ENCODE measurements around the gene PABPC1L2A. TPM values are rescaled to one million over a fixed set of nuclear protein-coding genes. Genes with fewer than 3 reads are reported as not detected.
"Not testable (repeated sequence)": the region's sequence is repeated elsewhere in the genome, so short reads cannot be mapped to it uniquely, and the experiment has no call there.

The PABPC1L2A gene
- total RNA-seq: not detected

- ATAC-seq (ENCODE audit: low read depth); H3K9me3 Mint-ChIP-seq; DNase-seq; H3K4me3 Mint-ChIP-seq; H3K27ac Mint-ChIP-seq; H3K4me1 Mint-ChIP-seq; H3K36me3 Mint-ChIP-seq; POLR2A ChIA-PET: not testable (repeated sequence)
- peaks cover 15% of the 10 kb centered on the region for H3K27me3 Mint-ChIP-seq
Measured at GRCh38 chrX:73079024-73079562, at the start of gene PABPC1L2A. PABPC1L2A (minus strand) TSS chrX:73079512; CDS start chrX:73079386, 126 bp downstream.

GRCh38 chrX:73127700-73128241 is 48.5 kb upstream of the PABPC1L2A start:
- POLR2A ChIA-PET: no interaction called here
- peak overlapping the region; percentile 22 for H3K4me3 Mint-ChIP-seq
- H3K4me1 Mint-ChIP-seq: no peaks in the 10 kb centered on the region
- H3K27me3 Mint-ChIP-seq: peaks cover 2% of the 10 kb centered on the region
- DNase-seq: peak; percentile 13
- H3K27ac Mint-ChIP-seq: no peak overlapping the region
- no peaks in the 10 kb centered on the region for H3K9me3 Mint-ChIP-seq
- H3K36me3 Mint-ChIP-seq: no peaks in the 10 kb centered on the region
- ATAC-seq (ENCODE audit: low read depth): no peak

GRCh38 chrX:73126240-73126639 is 46.9 kb upstream of the PABPC1L2A start:
- POLR2A ChIA-PET: no interaction called here
- H3K27me3 Mint-ChIP-seq: peaks cover 2% of the 10 kb centered on the region
- no peak for DNase-seq
- no peaks in the 10 kb centered on the region for H3K9me3 Mint-ChIP-seq
- no peak overlapping the region for H3K4me3 Mint-ChIP-seq
- no peaks in the 10 kb centered on the region for H3K36me3 Mint-ChIP-seq
- no peaks in the 10 kb centered on the region for H3K4me1 Mint-ChIP-seq
- H3K27ac Mint-ChIP-seq: no peak overlapping the region
- no peak for ATAC-seq (ENCODE audit: low read depth)

- H3K4me3 Mint-ChIP-seq; H3K27me3 Mint-ChIP-seq; ATAC-seq (ENCODE audit: low read depth); H3K27ac Mint-ChIP-seq; DNase-seq; POLR2A ChIA-PET; H3K36me3 Mint-ChIP-seq; H3K9me3 Mint-ChIP-seq; H3K4me1 Mint-ChIP-seq: not testable (repeated sequence)
Measured at GRCh38 chrX:73099505-73099904, 20.2 kb upstream of the PABPC1L2A start.

GRCh38 chrX:73086766-73087165 is 7.5 kb upstream of the PABPC1L2A start:
- H3K4me3 Mint-ChIP-seq; DNase-seq; POLR2A ChIA-PET; H3K36me3 Mint-ChIP-seq; H3K27ac Mint-ChIP-seq; ATAC-seq (ENCODE audit: low read depth); H3K9me3 Mint-ChIP-seq; H3K4me1 Mint-ChIP-seq; H3K27me3 Mint-ChIP-seq: not testable (repeated sequence)

- H3K27ac Mint-ChIP-seq; H3K4me3 Mint-ChIP-seq; DNase-seq; H3K9me3 Mint-ChIP-seq; POLR2A ChIA-PET; ATAC-seq (ENCODE audit: low read depth); H3K36me3 Mint-ChIP-seq; H3K4me1 Mint-ChIP-seq: not testable (repeated sequence)
- peaks cover 15% of the 10 kb centered on the region for H3K27me3 Mint-ChIP-seq
Measured at GRCh38 chrX:73079884-73080283, 572 bp upstream of the PABPC1L2A start.

GRCh38 chrX:73078597-73078996 is 715 bp downstream of the PABPC1L2A start:
- H3K36me3 Mint-ChIP-seq; H3K27ac Mint-ChIP-seq; DNase-seq; POLR2A ChIA-PET; H3K9me3 Mint-ChIP-seq; H3K4me3 Mint-ChIP-seq; ATAC-seq (ENCODE audit: low read depth); H3K4me1 Mint-ChIP-seq: not testable (repeated sequence)
- H3K27me3 Mint-ChIP-seq: peaks cover 15% of the 10 kb centered on the region

GRCh38 chrX:73076838-73077237 is 2.5 kb downstream of the PABPC1L2A start:
- POLR2A ChIA-PET: no interaction called here

GRCh38 chrX:73069365-73070035 is 9.8 kb downstream of the PABPC1L2A start:
- POLR2A ChIA-PET: no interaction called here
- Mint-ChIP-seq H3K27ac (no peak overlapping the region), H3K9me3 (no peaks in the 10 kb centered on the region), H3K27me3 (peaks cover 2% of the 10 kb centered on the region), H3K4me3 (no peak overlapping the region), H3K36me3 (no peaks in the 10 kb centered on the region), H3K4me1 (no peaks in the 10 kb centered on the region)
- no peak for DNase-seq
- no peak for ATAC-seq (ENCODE audit: low read depth)

More at GRCh38 chrX:73076838-73077237, 2.5 kb downstream of the PABPC1L2A start:
- DNase-seq: no peak
- H3K27ac Mint-ChIP-seq: no peak overlapping the region
- H3K36me3 Mint-ChIP-seq: no peaks in the 10 kb centered on the region
- peaks cover 15% of the 10 kb centered on the region for H3K27me3 Mint-ChIP-seq
- H3K4me1 Mint-ChIP-seq: no peaks in the 10 kb centered on the region
- ATAC-seq (ENCODE audit: low read depth): no peak
- H3K9me3 Mint-ChIP-seq: no peaks in the 10 kb centered on the region
- no peak overlapping the region for H3K4me3 Mint-ChIP-seq

- H3K4me3 Mint-ChIP-seq: no peak overlapping the region
- no peaks in the 10 kb centered on the region for H3K36me3 Mint-ChIP-seq
- ATAC-seq (ENCODE audit: low read depth) (no peak), DNase-seq (no peak)
- H3K4me1 Mint-ChIP-seq: no peaks in the 10 kb centered on the region
- POLR2A ChIA-PET: no interaction called here
- H3K27ac Mint-ChIP-seq: no peak overlapping the region
- H3K27me3 Mint-ChIP-seq: peaks cover 2% of the 10 kb centered on the region
- H3K9me3 Mint-ChIP-seq: no peaks in the 10 kb centered on the region
Measured at GRCh38 chrX:73068467-73069364, 10.6 kb downstream of the PABPC1L2A start.

GRCh38 chrX:73067761-73068466 is 11.4 kb downstream of the PABPC1L2A start:
- H3K27me3 Mint-ChIP-seq; H3K27ac Mint-ChIP-seq; H3K9me3 Mint-ChIP-seq; H3K36me3 Mint-ChIP-seq; H3K4me1 Mint-ChIP-seq; ATAC-seq (ENCODE audit: low read depth); DNase-seq; H3K4me3 Mint-ChIP-seq; POLR2A ChIA-PET: not testable (repeated sequence)

GRCh38 chrX:73028876-73029275 is 50.4 kb downstream of the PABPC1L2A start:
- Mint-ChIP-seq H3K36me3 (no peaks in the 10 kb centered on the region), H3K9me3 (no peaks in the 10 kb centered on the region), H3K27ac (no peak overlapping the region), H3K27me3 (no peaks in the 10 kb centered on the region), H3K4me3 (no peak overlapping the region), H3K4me1 (no peaks in the 10 kb centered on the region)
- ATAC-seq (ENCODE audit: low read depth) (no peak), DNase-seq (no peak)
- POLR2A ChIA-PET: no interaction called here

All from activated naive CD8-positive, alpha-beta T cell treated with anti-CD3 and anti-CD28 coated beads, Interleukin-2, amount 10 ng/mL, durations not matched to agents 7 days and 5 days (primary cell).